ENCODE measurements around the gene POU2AF2.

- TF ChIP-seq EZH2phosphoT487 (IDR thresholded peaks at IDR 0.05; ENCODE audit: borderline replicate concordance, low read length), result no peak
- TF ChIP-seq, protein P1, sequence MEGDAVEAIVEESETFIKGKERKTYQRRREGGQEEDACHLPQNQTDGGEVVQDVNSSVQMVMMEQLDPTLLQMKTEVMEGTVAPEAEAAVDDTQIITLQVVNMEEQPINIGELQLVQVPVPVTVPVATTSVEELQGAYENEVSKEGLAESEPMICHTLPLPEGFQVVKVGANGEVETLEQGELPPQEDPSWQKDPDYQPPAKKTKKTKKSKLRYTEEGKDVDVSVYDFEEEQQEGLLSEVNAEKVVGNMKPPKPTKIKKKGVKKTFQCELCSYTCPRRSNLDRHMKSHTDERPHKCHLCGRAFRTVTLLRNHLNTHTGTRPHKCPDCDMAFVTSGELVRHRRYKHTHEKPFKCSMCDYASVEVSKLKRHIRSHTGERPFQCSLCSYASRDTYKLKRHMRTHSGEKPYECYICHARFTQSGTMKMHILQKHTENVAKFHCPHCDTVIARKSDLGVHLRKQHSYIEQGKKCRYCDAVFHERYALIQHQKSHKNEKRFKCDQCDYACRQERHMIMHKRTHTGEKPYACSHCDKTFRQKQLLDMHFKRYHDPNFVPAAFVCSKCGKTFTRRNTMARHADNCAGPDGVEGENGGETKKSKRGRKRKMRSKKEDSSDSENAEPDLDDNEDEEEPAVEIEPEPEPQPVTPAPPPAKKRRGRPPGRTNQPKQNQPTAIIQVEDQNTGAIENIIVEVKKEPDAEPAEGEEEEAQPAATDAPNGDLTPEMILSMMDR (IDR thresholded peaks at IDR 0.05; ENCODE audit: low read depth, low read length, poor library complexity, severe bottlenecking), result no peak
Observed at GRCh38 chr11:111230122-111230465, 15.4 kb upstream of the POU2AF2 start.
